ENCODE results near the gene L3MBTL4.
"Not testable (repeated sequence)": the region's sequence is repeated elsewhere in the genome, so short reads cannot be mapped to it uniquely, and the experiment has no call there.

L3MBTL4 gene

DNA sequence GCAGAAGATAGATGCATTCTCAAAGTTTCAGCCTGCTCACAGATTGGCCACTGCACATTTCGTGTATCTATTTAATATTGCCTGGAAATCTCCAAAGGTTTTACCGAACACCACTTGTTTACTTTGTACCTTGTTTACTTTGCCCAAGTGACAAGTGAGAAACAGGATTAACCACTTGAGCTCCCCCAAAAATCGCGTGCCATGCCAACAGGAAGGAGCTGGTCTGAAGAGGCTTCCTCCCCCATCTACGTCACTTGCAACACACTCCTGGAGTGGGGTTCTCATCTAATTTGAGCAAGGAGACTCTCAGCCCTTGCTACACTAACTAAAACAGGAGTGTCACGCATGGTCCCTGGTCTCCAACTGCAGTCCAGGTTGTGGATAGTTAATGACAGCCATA lies 306.9 kb downstream of the L3MBTL4 start:
- no peak for DNase-seq (ENCODE audit: low read depth in 2 of 2)

DNA sequence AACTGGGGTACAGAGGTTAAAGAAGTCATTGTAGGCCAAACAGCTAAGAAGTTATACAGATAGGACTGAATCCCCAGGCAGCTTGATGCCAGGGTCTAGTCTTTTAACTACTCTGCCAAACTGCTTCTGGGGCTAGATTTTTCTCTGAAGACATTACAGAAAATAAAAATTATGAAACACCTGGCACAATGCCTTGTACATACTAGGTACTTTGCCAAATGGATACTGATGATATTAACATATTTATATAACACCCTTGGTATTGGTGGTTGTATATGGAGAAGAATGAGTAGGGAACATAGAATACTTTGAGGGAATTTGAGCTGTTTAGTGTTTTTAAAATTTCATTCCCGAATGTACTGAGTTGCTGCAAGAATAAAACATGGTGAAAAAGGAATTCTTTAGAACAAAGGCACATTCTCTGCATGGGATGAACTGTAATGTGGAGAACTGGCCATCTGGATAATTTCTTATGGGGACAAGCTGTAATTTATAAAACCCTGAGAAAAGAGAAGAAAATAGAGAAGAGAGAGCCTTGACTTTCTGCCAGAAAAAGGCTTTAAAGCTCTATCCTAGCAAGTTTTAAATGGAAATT lies 308.5 kb downstream of the L3MBTL4 start:
- no peak for DNase-seq (ENCODE audit: low read depth in 2 of 2)

DNA sequence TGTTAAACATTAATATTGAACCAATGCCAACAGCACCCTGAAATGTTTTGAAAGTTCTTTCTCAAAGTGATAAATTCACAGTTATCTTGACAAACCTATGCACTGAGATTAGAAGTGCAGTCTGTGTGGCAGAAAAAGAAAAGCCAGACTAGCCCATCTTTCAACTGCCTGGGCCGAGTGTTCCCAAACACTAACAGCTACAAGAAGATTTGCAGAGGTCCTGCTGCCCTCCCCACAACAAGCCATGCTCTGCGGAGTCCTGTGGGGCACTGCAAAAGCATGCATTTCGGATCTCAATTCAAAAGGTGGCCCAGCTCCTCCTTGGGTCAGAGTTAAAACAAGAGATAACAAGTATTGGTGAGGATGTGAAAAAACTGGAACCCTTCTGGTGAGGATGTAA lies 311.0 kb downstream of the L3MBTL4 start:
- DNase-seq (ENCODE audit: low read depth in 2 of 2), result no peak

DNA sequence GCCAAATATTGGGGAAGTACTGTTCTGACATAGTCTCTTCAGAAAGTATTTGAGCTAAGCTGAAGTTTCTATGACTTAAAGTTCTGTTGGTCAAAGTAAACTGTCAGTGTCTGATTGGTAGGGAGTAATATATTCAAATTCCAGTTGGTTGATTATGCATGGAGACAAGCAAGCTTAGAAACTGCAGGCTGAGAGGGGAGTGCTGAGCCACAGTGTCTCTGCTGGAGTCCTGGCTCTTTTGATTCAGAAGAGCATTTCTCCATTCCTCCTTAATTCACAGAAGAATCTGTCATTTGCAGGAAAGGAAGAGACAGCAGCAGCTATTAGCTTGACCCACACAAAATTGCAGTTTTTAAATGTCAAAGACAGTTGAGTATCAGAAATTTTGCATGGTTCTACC lies 318.0 kb downstream of the L3MBTL4 start:
- no peak for DNase-seq (ENCODE audit: low read depth in 2 of 2)

DNA sequence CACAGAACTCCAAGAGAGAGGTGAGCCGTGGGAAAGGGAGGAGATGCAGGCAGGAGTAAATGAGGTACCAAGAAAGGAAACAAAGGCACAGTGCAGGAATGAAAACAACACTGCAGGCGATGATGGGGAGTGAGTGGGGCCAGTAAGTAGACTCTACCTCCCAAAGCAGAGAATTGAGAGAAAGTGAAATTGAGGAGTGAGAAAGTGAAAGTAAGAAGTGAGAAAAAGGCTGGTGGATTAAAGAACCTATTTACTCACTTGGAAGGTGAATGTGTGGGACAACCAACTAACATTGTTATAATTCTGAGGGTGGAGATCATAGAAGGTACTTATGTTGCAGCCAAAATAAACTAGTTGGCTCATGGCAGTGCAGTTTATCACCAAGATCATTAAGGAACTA lies 326.3 kb downstream of the L3MBTL4 start:
- no peak for DNase-seq (ENCODE audit: low read depth in 2 of 2)

DNA sequence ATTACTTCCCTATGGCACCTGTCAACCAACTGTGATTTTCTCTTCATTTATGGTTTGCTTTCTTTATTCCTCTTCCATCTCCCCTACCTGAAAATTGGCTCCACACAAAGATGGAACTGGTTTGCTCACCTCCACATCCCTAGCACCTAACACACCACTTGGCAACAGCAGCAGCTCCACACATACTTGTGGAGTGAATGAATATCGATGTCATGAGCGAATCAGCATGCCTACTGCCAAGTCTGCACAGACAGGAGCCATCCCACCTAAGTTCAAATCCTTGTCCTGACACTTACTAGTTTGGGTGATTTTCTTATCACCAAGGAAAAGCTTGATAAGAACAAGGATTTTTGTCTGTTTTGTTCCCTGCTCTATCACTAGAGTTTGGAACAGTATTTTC lies 328.0 kb downstream of the L3MBTL4 start:
- no peak for DNase-seq (ENCODE audit: low read depth in 2 of 2)

DNA sequence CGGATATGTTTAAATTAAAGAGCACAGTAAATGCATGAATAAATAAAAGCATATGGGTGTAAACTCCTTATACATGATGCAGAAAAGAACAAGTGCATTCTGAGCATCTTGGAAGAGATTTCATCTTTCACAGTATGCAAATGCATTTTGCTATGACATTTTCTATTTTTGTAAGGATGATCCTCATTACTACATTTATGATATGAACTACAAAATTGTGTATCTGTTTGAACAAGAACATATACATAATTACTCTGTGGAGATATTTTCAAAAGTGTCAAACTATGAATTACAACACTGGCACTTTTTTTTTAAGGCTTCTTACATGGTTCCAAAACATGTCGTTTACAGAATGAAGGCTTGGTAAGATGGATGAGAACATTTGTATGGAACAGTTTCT lies 335.3 kb downstream of the L3MBTL4 start:
- DNase-seq (ENCODE audit: low read depth in 2 of 2), result no peak

DNA sequence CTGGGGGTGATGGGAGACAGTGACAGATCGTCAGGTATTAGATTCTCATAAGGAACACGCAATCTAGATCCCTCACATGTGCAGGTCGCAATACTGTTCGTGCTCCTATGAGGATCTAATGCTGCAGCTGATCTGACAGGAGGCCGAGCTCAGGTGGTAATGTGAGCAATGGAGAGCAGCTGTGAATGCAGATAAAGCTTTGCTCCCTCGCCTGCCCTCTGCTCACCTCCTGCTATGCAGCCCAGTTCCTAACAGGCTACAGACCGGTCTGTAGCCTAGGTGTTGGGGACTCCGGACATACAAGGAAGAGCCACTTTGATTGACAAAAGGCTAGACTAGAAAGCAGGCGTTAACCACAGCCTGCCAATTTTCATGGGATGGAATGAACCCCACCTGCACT lies 335.8 kb downstream of the L3MBTL4 start:
- no peak for DNase-seq (ENCODE audit: low read depth in 2 of 2)

DNA sequence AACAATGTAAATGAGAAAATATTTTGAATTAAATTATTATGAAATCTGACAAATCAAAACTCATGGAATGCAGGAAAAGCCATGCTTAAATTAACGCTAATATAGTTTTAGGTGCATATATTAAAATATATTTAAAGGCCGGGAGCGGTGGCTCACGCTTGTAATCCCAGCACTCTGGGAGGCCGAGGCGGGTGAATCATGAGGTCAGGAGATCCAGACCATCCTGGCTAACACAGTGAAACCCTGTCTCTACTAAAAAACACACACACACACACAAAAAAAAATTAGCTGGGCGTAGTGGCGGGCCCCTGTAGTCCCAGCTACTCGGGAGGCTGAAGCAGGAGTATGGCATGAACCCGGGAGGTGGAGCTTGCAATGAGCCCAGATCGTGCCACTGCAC lies 342.3 kb downstream of the L3MBTL4 start:
- not testable (repeated sequence) for DNase-seq (ENCODE audit: low read depth in 2 of 2)

DNA sequence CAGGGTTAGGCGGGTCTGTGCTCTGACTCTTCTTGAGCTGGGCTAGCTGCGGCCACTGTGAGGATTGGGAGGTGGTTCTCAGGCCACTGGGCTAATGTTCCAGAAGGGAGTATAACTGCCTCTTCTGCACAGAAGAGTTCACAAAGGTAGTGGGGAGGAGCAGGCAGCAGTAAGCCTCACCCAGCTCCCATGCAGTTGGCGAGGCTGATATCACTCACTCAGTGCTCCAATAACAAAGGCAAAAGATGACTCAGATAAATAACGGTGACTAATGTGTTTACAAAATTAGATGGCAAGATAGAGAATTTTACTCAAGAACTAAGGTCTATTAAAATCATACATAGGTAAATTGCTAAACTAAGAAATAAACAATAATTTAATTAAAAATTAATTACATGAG lies 345.2 kb downstream of the L3MBTL4 start:
- no peak for DNase-seq (ENCODE audit: low read depth in 2 of 2)

DNA sequence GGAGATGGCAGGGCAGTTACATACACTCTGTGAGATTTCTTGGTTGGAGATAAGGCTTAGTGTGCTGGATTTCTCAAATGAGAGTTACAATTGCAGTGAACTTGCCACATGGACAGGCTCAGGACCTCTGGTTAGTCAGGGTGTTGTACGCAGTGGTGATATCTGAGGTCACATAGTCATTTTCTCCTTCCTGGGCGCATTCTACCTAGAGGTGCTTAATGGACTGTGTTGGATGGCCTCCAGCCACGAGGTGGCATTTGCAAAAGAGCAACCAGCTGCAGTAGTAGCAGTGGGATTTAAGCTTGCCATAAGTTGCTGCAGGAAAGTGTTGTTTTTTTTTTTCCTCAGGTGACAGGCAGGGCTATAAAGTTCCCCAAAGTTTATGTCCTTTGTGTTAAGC lies 345.6 kb downstream of the L3MBTL4 start:
- DNase-seq (ENCODE audit: low read depth in 2 of 2), result no peak

DNA sequence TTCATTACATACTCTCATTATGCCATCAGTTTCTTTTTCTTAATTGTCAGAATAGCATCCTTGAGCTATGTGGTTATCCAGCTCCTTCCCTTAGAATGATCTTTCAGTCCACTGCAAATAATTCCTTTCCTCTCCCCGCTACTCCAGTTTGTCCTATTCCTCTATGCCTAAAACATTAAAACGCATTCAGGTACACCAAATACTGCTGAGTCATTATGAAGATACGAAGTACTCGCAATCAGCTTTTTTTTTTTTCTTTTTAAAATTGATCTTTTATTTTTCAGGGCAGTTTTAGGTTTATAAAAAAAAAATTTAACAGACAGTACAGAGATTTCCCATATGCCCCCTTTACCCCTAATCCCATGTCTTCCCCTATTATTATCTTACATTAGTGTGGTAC lies 354.6 kb downstream of the L3MBTL4 start:
- no peak for DNase-seq (ENCODE audit: low read depth in 2 of 2)

DNA sequence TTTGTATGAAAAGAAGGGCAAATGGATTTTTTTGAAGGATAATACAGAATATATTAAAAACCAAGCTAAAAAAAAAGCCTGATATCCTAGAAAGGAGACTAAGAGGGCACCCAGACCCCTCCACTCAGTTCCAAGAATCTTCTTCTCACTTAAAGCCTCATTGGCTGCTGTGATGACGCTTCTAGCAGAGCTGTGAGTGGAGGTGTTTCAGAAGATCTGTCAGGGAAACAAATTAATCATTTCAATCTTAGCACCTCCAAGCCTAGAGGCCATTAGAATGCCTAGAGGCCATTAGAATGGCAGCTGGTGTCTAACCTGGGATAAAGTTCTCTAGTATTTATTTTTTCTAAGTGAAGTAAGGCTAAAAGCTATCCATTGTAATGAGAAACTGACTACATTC lies 355.2 kb downstream of the L3MBTL4 start:
- no peak for DNase-seq (ENCODE audit: low read depth in 2 of 2)

DNA sequence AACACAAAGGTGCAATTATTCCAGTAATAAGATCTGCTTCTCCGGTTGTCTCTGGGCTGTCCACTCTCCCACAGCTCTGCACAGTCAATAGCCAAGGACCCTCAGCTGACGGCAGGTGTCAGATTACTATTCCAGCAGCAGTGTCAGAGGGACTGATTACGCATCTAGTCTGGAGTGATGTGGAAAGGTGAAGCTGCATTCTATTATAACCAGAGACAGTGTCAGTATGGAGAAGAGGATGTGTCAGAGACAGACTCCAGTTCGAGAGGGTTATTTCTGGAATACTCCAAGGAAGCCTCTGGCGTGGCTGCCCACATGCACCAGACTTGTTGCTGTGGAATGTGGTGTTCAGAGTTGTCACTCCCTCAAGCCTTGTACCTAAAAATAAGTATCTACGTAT lies 355.8 kb downstream of the L3MBTL4 start:
- no peak for DNase-seq (ENCODE audit: low read depth in 2 of 2)

DNA sequence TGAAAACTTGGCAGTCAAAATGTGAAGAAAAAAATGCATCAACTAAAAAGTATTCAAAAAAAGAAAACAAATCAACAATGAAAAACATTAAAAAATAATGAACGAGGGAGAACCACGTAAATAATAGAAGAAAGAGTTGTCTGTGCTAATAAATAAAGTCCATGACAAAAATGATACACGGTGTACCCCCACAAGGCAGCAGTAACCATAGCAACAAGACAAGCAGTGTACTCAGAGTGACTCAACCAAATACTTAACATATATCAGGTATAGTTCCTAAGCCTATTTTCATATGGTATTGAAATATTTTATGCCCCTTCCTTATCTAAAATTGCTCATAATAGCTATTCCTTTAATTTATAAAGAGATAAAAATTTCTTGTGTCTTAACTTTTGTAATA lies 357.1 kb downstream of the L3MBTL4 start:
- no peak for DNase-seq (ENCODE audit: low read depth in 2 of 2)

DNA sequence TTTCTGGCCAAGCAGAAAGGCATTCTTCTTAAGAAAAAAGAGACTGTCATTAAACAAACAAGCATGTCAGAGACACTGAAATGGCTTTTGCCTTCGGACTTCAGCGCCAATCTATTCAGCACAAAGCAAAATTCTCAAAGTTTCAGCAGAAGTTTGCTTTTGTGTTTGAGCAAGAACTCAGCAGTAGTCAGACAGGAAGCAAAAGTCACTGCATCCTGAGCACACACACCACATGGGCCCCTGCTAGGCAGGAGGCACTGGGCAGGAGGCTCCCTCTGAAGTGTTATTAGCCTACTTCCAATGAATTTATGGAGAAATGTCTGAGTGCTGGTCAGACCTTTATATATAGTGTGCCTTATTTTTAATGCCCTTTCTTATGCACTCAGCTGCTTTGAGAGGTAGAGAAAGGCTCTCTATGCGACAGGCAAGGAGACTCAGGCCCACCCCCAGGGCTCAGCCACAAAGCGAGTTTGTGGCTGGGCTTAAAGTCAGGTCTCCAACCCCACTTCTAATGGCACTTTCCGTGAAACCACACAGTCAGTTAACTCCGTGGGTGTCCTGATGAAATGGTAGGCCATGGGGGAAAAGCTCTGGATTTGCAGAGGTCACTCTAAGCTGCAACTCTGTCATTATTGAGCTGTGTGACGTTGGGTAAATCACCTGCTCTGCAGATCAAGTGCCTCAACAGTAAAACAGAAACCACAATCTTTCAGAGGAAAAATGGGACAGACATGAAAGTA lies 358.4 kb downstream of the L3MBTL4 start:
- no peak for DNase-seq (ENCODE audit: low read depth in 2 of 2)

DNA sequence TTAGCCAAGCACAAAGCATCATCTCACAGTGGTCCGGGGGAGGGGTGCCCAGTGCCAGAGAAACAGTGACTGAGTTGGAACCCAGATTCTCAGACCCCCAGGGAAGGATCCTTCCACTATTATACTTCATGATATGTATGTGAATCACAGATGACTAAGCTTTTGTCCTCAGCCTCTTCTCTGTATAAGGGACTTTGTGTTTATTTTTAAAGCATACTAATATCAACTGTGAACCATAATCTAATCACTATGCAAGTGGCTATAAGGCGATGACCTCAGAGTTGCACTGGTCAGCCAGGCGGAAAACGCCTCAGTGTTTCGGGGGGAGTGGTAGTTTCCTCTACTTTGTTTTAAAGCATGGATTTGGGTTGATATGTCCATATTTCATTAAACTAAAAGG lies 359.0 kb downstream of the L3MBTL4 start:
- DNase-seq (ENCODE audit: low read depth in 2 of 2), result no peak

DNA sequence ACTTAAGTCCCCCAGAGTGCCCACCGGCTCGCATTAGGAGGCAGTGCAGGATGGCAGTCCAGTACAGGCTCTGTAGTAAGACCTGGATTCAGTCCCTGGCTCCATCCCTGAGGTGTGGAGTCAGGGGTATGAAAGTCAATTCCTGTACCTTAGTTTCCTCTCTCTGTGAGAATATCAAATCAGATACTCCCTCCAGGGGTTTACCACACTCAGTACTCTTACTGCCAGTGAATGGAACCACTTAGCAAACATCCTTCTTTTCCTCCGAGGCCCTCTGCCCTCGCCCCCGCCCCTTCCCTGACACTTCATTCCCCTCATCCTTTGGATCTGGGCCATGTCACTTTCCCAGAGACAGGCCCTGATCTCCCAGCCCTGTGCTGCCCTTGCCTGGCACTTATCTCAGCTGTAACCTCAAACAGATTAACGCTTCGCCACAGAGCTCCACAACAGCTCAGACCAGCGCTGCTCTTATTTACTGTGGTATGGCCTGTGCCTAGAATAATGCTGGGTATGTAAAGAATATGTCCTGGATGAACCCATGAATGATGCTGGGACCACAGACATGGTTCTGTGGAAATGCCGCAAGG lies 360.4 kb downstream of the L3MBTL4 start:
- no peak for DNase-seq (ENCODE audit: low read depth in 2 of 2)

DNA sequence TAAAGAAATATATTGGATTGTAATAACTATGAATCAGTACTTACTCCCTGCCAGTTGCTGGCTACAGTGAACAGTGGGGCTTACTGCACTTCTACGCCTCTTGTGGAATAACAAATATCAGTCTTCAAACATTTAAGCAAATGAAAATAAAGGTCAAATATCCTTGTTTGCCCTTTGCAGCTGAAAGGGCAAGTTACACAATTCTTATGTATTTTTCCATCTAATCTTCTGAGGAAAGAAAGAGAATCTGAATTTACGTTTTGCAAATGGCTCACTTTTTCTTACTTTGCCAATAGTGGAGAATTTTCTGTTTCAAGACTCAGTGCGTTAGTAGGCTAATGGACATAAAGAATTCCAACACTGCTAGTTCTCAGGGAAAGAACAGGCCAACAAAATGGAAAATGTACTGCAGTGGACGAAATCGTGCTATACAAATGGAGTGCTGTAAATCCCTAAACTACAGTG lies 362.2 kb downstream of the L3MBTL4 start:
- DNase-seq (ENCODE audit: low read depth in 2 of 2), result no peak

DNA sequence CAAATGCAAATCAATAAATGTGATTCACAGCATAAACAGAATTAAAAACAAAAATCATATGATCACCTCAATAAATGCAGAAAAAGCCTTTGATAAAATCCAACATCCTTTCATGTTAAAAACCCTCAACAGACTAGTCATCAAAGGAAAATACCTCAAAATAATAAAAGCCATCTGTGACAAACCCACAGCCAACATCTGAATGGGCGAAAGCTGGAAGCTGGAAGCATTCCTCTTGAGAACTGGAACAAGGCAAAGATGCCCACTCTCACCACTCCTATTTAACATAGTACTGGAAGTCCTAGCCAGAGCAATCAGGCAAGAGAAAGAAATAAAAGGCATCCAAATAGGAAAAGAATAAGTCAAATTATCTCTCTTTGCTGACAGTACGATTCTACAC lies 367.1 kb downstream of the L3MBTL4 start:
- not testable (repeated sequence) for DNase-seq (ENCODE audit: low read depth in 2 of 2)

DNA sequence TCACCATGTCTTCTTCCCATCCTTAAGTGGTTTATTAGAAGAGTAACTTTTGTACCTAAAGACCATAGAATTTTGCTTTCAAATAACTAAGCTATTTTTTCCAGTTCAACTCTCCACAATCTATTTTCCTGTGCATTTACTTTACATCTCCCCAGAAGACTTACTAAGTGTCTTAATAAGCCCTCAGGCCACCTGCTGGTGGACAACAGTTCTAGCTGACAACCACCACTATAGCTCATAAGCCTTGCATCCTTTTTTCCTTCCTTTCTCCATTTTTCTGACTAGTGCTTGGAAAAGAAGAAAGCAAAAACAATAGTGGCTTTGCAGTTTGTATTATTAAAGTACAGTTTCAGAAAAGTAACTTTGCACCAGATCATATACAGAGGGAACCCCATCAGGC lies 369.9 kb downstream of the L3MBTL4 start:
- DNase-seq (ENCODE audit: low read depth in 2 of 2), result no peak

DNA sequence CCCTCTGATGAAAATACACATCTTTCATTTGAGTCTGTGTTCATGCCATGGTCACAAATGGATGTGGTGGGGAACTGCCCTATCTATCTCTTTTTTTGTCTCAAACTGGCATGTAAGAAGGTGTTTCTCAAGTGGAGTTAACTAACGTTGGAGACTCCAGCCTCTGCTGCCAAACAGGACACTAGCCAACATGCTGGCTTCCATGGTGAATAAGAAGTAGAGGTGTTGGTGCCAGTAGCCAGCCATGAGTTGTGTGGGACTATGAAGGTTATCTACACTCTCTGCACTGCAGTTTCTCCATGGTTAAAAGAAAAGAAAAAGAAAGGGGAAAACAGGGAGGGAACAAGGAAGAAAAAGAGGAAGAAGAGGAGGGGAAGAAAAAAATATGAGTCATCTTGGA lies 370.4 kb downstream of the L3MBTL4 start:
- DNase-seq (ENCODE audit: low read depth in 2 of 2), result no peak

DNA sequence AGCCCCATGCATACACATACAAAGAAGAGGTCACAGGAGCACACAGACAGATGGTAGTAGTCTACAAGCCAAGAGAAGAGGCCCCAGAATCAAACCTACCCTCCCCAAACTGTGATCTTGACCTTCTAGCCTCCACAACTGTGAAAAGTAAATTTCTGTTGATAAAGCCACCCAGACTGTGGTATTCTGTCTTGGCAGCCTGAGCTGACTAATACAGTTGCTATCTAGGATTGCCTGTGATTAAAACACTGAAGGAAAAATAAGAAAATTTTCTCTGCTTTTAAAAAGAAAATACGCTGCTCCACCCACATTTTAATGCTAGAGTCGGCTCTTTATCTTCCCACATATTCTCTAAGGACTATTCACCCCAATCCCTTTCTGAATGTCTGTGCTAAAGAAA lies 375.7 kb downstream of the L3MBTL4 start:
- no peak for DNase-seq (ENCODE audit: low read depth in 2 of 2)
